Osteoblast (primary cell): ENCODE data around the gene MMP19. TPM values are rescaled to one million over a fixed set of nuclear protein-coding genes. Genes with fewer than 3 reads are reported as not detected.

Source experiments
- DNase-seq: peaks from one replicate; pipeline ENCODE4 v3.0.0; 2011; ENCODE audit warnings: low spot score, mixed read lengths; ENCODE audit not compliant: insufficient read length; ENCODE audit errors: missing footprints
- H2AFZ ChIP-seq: 2 replicates; pipeline ENCODE4 v1.6.0; 2011; ENCODE audit warnings: mild to moderate bottlenecking, low read length
- H3K27ac ChIP-seq: 2 replicates; pipeline ENCODE4 v1.5.1; 2011; ENCODE audit warnings: mild to moderate bottlenecking, low read depth, low read length, moderate library complexity
- H3K27me3 ChIP-seq: 2 replicates; pipeline ENCODE4 v1.6.0; 2012; ENCODE audit warnings: mild to moderate bottlenecking, control low read depth, inconsistent platforms, low read length, moderate library complexity; ENCODE audit not compliant: insufficient read depth
- H3K36me3 ChIP-seq: 2 replicates; pipeline ENCODE4 v1.5.1; 2011; ENCODE audit warnings: mild to moderate bottlenecking, low read length, control low read depth, moderate library complexity; ENCODE audit not compliant: insufficient read depth
- H3K4me1 ChIP-seq: 2 replicates; pipeline ENCODE4 v1.5.1; 2011; ENCODE audit warnings: mild to moderate bottlenecking, low read length, control low read depth, moderate library complexity; ENCODE audit not compliant: insufficient read depth
- H3K4me2 ChIP-seq: 2 replicates; pipeline ENCODE4 v1.6.0; 2011; ENCODE audit warnings: mild to moderate bottlenecking, low read length; ENCODE audit not compliant: insufficient read depth
- H3K4me3 ChIP-seq: fragments of 200-600 bp; sonication (generic); 3 replicates; pipeline ENCODE4 v1.5.1; 2012; ENCODE audit warnings: mild to moderate bottlenecking, low read length, inconsistent platforms; ENCODE audit not compliant: insufficient read depth
- H3K79me2 ChIP-seq: 2 replicates; pipeline ENCODE4 v1.6.0; 2012; ENCODE audit warnings: mild to moderate bottlenecking, low read length, control low read depth, inconsistent platforms; ENCODE audit not compliant: insufficient read depth
- H3K9me3 ChIP-seq: 2 replicates; pipeline ENCODE4 v1.5.1; 2011; ENCODE audit warnings: low read depth, low read length, control low read depth
- H4K20me1 ChIP-seq: 2 replicates; pipeline ENCODE4 v1.6.0; 2012; ENCODE audit warnings: mild to moderate bottlenecking, low read length, control low read depth; ENCODE audit not compliant: insufficient read depth
- CTCF ChIP-seq: IDR thresholded peaks from 2 replicates; pipeline ENCODE4 v1.5.1; 2011; ENCODE audit warnings: mild to moderate bottlenecking, low read depth, low read length, moderate library complexity; ENCODE audit errors: extremely low read depth
- total RNA-seq: library from RNA; depleted of rRNA; stranded (reverse); fragments of >200 nt; gene quantifications from 2 replicates; pipeline ENCODE4 v1.2.3, GENCODE V29; 2012

MMP19 gene
- total RNA-seq, 1 donor = 13.0 TPM

DNA sequence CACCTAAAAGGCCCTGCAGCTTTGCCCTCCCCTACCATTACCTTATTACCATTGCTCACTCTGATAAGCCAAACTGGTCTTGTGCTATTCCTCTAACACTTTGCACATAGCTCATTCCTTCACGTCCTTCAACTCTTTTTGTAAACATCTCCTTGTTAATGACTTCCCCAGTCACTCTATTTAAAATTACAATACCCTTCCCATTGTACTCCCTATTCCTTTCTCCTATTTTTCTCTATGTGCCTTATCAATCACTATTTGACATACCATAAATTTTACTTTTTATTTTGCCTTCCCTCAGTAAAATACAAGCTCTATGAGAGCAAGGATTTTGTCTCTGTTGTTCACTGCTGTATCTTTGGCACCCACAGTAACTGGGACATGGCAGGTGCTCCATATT is 30.6 kb downstream of the MMP19 start:
- no peaks in the 10 kb centered on the region for H3K27me3 ChIP-seq
- no peak for DNase-seq
- H3K79me2 ChIP-seq = peaks cover 97% of the 10 kb centered on the region
- TF ChIP-seq CTCF = no peak
- peaks cover 35% of the 10 kb centered on the region for H3K36me3 ChIP-seq
- peaks cover 14% of the 10 kb centered on the region for H3K4me1 ChIP-seq
- H3K4me2 ChIP-seq = no peak overlapping the region
- no peak overlapping the region for H2AFZ ChIP-seq
- no peaks in the 10 kb centered on the region for H3K9me3 ChIP-seq
- no peak overlapping the region for H3K27ac ChIP-seq
- H3K4me3 ChIP-seq = no peak overlapping the region
- H4K20me1 ChIP-seq = peaks cover 53% of the 10 kb centered on the region

GRCh38 chr12:55809274-55809673 is 33.5 kb downstream of the MMP19 start:
- Histone ChIP-seq H3K4me1 (no peaks in the 10 kb centered on the region), H3K4me2 (no peak overlapping the region), H3K79me2 (peaks cover 97% of the 10 kb centered on the region), H3K27me3 (no peaks in the 10 kb centered on the region), H3K4me3 (no peak overlapping the region), H3K36me3 (peaks cover 39% of the 10 kb centered on the region), H3K27ac (no peak overlapping the region), H3K9me3 (no peaks in the 10 kb centered on the region), H4K20me1 (peaks cover 43% of the 10 kb centered on the region), H2AFZ (no peak overlapping the region)
- no peak for TF ChIP-seq CTCF
- DNase-seq = no peak

DNA sequence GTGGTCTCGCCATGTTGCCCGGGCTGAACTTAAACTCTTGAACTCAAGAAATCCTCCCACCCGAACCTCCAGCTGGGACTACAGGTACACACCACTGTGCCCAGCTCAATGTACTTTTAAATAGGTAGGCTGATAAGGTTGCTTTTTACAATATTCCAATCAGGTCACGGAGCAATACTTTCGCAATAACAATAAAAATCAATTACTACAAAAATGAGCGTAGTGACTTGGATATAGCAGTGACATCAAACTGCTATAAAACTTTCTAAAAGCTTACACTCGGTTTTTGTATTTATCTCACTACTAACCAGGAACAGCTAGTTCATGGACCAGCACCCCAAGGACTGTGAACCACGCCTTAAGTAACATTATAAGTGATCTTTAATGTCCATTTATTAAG is 35.8 kb downstream of the MMP19 start:
- H3K27me3 ChIP-seq = no peaks in the 10 kb centered on the region
- H3K9me3 ChIP-seq = no peaks in the 10 kb centered on the region
- H2AFZ ChIP-seq = no peak overlapping the region
- TF ChIP-seq CTCF = no peak
- H3K27ac ChIP-seq = no peak overlapping the region
- no peak overlapping the region for H3K4me3 ChIP-seq
- H3K4me2 ChIP-seq = no peak overlapping the region
- H4K20me1 ChIP-seq = peaks cover 30% of the 10 kb centered on the region
- peaks cover 91% of the 10 kb centered on the region for H3K79me2 ChIP-seq
- no peak for DNase-seq
- H3K36me3 ChIP-seq = peaks cover 41% of the 10 kb centered on the region
- no peaks in the 10 kb centered on the region for H3K4me1 ChIP-seq

- H3K79me2 ChIP-seq = peaks cover 35% of the 10 kb centered on the region
- DNase-seq = no peak
- H3K9me3 ChIP-seq = no peaks in the 10 kb centered on the region
- H2AFZ ChIP-seq = no peak overlapping the region
- H3K4me2 ChIP-seq = no peak overlapping the region
- H3K4me3 ChIP-seq = no peak overlapping the region
- no peak overlapping the region for H3K27ac ChIP-seq
- peaks cover 17% of the 10 kb centered on the region for H4K20me1 ChIP-seq
- no peaks in the 10 kb centered on the region for H3K4me1 ChIP-seq
- peaks cover 83% of the 10 kb centered on the region for H3K36me3 ChIP-seq
- no peaks in the 10 kb centered on the region for H3K27me3 ChIP-seq
- TF ChIP-seq CTCF = no peak
Observed at GRCh38 chr12:55797550-55797949, 45.2 kb downstream of the MMP19 start.
